Endodermal cell (in vitro differentiated cells): ENCODE results near the gene NCKAP5. TPM values are rescaled to one million over a fixed set of nuclear protein-coding genes. Genes with fewer than 3 reads are reported as not detected.

Experiments
- DNase-seq: peaks from one replicate; pipeline ENCODE4 v3.0.0-alpha.2; 2017
- H3K27ac ChIP-seq: 2 replicates; pipeline ENCODE4 v1.5.1; 2013; ENCODE audit warnings: mild to moderate bottlenecking, low read depth, low read length, moderate library complexity
- H3K27me3 ChIP-seq: 2 replicates; pipeline ENCODE4 v1.6.1; 2013; ENCODE audit warnings: mild to moderate bottlenecking, low read length, moderate library complexity; ENCODE audit not compliant: insufficient read depth, control insufficient read depth, poor library complexity, severe bottlenecking
- H3K36me3 ChIP-seq: 2 replicates; pipeline ENCODE4 v1.7.0; 2013; ENCODE audit warnings: mild to moderate bottlenecking, low read length, moderate library complexity; ENCODE audit not compliant: control insufficient read depth, insufficient read depth
- H3K4me1 ChIP-seq: one replicate; pipeline ENCODE4 v1.7.0; 2013; ENCODE audit warnings: low read length; ENCODE audit not compliant: control insufficient read depth, insufficient read depth
- H3K4me3 ChIP-seq: 2 replicates; pipeline ENCODE4 v1.5.1; 2013; ENCODE audit warnings: mild to moderate bottlenecking, low read length, moderate library complexity
- H3K9ac ChIP-seq: 2 replicates; pipeline ENCODE4 v1.6.1; 2013; ENCODE audit warnings: mild to moderate bottlenecking, low read length, moderate library complexity; ENCODE audit not compliant: poor library complexity, severe bottlenecking; ENCODE audit errors: extremely low read depth
- H3K9me3 ChIP-seq: 2 replicates; pipeline ENCODE4 v1.6.1; 2013; ENCODE audit warnings: mild to moderate bottlenecking, low read length, moderate library complexity; ENCODE audit not compliant: control insufficient read depth
- H3K27ac Mint-ChIP-seq: 2 replicates; pipeline ENCODE4 v1.8.0; 2020; ENCODE audit warnings: mixed read lengths
- H3K27me3 Mint-ChIP-seq: 2 replicates; pipeline ENCODE4 v1.8.0; 2021; ENCODE audit warnings: mild to moderate bottlenecking, mixed read lengths; ENCODE audit not compliant: insufficient read depth
- H3K36me3 Mint-ChIP-seq: 2 replicates; pipeline ENCODE4 v1.8.0; 2020; ENCODE audit warnings: low read depth, mixed read lengths
- H3K4me1 Mint-ChIP-seq: 2 replicates; pipeline ENCODE4 v1.8.0; 2020; ENCODE audit warnings: mixed read lengths
- H3K4me3 Mint-ChIP-seq: 2 replicates; pipeline ENCODE4 v1.8.0; 2020; ENCODE audit warnings: mild to moderate bottlenecking, moderate library complexity, mixed read lengths
- H3K9me3 Mint-ChIP-seq: 2 replicates; pipeline ENCODE4 v1.8.0; 2020; ENCODE audit warnings: mild to moderate bottlenecking, mixed read lengths
- CTCF ChIP-seq: fragments of 200-600 bp; sonication (generic); conservative IDR thresholded peaks from 2 replicates; pipeline ENCODE4 v1.5.0; 2021; ENCODE audit warnings: antibody characterized with exemption, mild to moderate bottlenecking
- WGBS, 2 experiments: methylation state at CpG; one replicate each; pipeline versions ENCODE4 v1.1.5 to v1.1.7; 2013; ENCODE audit warnings: missing lambda C conversion rate in 2 of 2, mixed read lengths in 1 of 2; ENCODE audit not compliant: insufficient coverage in 1 of 2, insufficient read length in 1 of 2; 5-methylcytosine and 5-hydroxymethylcytosine counted together
- total RNA-seq, 2 donors: library from RNA; stranded (reverse); fragmentation: NEBNext Ultra II Directional in 1 of 2; extraction: Animal tissue kit (Norgen Biotek cat#: 25700) in 1 of 2; gene quantifications; 2 replicates in 1 of 2; 3 replicates in 1 of 2; pipeline ENCODE4 v1.2.1, GENCODE V29; 2021

Gene NCKAP5
- total RNA-seq, 2 donors from 2014 or later = 0.58 to 0.92 TPM

DNA sequence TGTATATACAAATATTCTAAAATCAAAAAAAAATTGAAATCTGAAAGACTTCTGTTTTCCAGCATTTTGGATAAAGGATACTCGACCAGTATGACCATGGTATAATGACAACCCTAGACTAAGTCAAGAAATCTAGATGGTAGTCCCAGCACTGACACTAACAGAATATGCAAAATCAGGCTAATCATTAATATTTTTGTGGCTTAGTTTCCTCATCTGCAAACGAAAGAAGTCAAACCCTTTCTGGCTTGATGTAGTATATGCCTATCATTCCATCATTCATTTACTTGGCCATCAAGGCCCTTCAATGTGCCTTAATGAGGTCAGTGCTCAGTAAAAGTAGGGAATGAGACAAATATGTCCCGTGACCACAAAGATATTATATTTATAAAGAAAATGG lies 83.5 kb downstream of the NCKAP5 start:
- no peak for TF ChIP-seq CTCF
- no peaks in the 10 kb centered on the region for H3K36me3 ChIP-seq
- no peaks in the 10 kb centered on the region for H3K27me3 ChIP-seq
- no peak overlapping the region for H3K27ac ChIP-seq
- no peak overlapping the region for H3K9ac ChIP-seq
- no peaks in the 10 kb centered on the region for H3K4me1 ChIP-seq
- WGBS, 2 experiments = 92 to 95% methylated on average over 2 to 3 of the region's 3 CpGs
- H3K36me3 Mint-ChIP-seq = no peaks in the 10 kb centered on the region
- no peak overlapping the region for H3K27ac Mint-ChIP-seq
- no peak overlapping the region for H3K4me3 ChIP-seq
- no peaks in the 10 kb centered on the region for H3K9me3 ChIP-seq
- DNase-seq = no peak
- H3K4me3 Mint-ChIP-seq = no peak overlapping the region
- H3K9me3 Mint-ChIP-seq = no peaks in the 10 kb centered on the region
- H3K4me1 Mint-ChIP-seq = peaks cover 3% of the 10 kb centered on the region
- peaks cover 2% of the 10 kb centered on the region for H3K27me3 Mint-ChIP-seq

GRCh38 chr2:133484106-133484505 lies 84.2 kb downstream of the NCKAP5 start:
- DNase-seq = no peak
- Histone ChIP-seq H3K9me3 (no peaks in the 10 kb centered on the region), H3K27me3 (no peaks in the 10 kb centered on the region), H3K4me1 (no peaks in the 10 kb centered on the region), H3K9ac (no peak overlapping the region), H3K27ac (no peak overlapping the region), H3K36me3 (no peaks in the 10 kb centered on the region), H3K4me3 (no peak overlapping the region)
- H3K27me3 Mint-ChIP-seq = peaks cover 2% of the 10 kb centered on the region
- peaks cover 1% of the 10 kb centered on the region for H3K4me1 Mint-ChIP-seq
- no peak overlapping the region for H3K27ac Mint-ChIP-seq
- no peak for TF ChIP-seq CTCF
- H3K36me3 Mint-ChIP-seq = no peaks in the 10 kb centered on the region
- WGBS, 2 experiments = 95 to 100% methylated on average over 1 to 3 of the region's 3 CpGs
- no peak overlapping the region for H3K4me3 Mint-ChIP-seq
- H3K9me3 Mint-ChIP-seq = no peaks in the 10 kb centered on the region

DNA sequence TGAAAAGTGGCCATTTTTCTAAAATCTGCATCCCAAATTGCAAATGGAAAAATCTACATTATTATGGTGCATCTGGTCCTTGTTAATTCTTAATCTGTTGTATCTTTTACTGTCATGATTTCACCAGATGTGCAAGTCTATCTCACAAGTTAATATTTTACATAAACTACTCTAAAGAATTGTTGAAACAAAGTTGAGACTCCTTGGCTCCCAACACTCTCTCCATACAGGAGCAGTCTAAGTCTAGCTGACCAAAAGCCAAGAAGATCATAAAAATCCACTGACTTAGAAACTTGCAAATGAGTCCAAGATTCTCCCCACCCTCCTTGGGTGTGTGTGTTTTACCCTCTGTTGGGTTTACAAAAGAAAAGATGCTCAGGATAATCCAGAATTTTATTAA lies 85.1 kb downstream of the NCKAP5 start:
- no peak overlapping the region for H3K27ac Mint-ChIP-seq
- no peaks in the 10 kb centered on the region for H3K9me3 ChIP-seq
- no peak for DNase-seq
- H3K4me3 Mint-ChIP-seq = no peak overlapping the region
- no peaks in the 10 kb centered on the region for H3K4me1 ChIP-seq
- H3K27ac ChIP-seq = no peak overlapping the region
- H3K27me3 Mint-ChIP-seq = peaks cover 2% of the 10 kb centered on the region
- no peaks in the 10 kb centered on the region for H3K9me3 Mint-ChIP-seq
- no peak overlapping the region for H3K4me3 ChIP-seq
- no peaks in the 10 kb centered on the region for H3K27me3 ChIP-seq
- TF ChIP-seq CTCF = no peak
- no peak overlapping the region for H3K9ac ChIP-seq
- no peaks in the 10 kb centered on the region for H3K36me3 ChIP-seq
- H3K4me1 Mint-ChIP-seq = no peaks in the 10 kb centered on the region
- no peaks in the 10 kb centered on the region for H3K36me3 Mint-ChIP-seq
